Measurements from ENCODE around the gene CNOT9. TPM values are rescaled to one million over a fixed set of nuclear protein-coding genes. Genes with fewer than 3 reads are reported as not detected.

Gene CNOT9
- total and polyA plus RNA-seq, 4 donors = 10.5 to 24.4 (median 14.8) TPM

DNA sequence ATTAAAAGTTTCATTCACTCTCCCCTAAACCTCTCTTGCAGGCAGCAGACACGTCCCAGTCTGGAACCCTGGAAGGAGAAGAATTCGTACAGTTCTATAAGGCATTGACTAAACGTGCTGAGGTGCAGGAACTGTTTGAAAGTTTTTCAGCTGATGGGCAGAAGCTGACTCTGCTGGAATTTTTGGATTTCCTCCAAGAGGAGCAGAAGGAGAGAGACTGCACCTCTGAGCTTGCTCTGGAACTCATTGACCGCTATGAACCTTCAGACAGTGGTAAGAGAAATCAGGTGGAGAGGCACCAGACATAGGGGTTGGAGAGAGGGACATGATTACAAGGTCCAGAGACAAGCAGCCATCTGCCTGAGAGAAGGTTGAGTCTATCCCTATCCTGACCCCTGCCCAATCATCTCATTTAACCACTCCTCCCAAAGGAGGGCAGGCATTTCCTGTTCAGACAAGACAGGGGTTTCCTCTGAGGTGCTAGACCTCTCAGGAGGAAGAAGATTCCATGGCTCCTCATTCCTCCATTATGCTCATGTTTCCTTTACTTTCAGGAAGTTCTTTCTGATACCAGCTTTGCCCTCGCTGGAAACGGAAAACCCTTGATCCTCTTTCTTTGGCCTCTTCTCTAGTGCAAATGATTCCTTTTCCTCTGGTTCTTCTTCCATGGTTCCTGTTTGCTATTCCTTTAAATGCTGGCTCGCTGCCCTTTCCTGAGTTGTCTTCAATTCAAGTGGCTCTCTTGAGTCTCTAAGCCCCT, 54.1 kb downstream of the CNOT9 start:
- no peaks in the 10 kb centered on the region for H3K4me1 ChIP-seq (ENCODE audit: control insufficient read depth in 4 of 4, insufficient read depth in 4 of 4, low read length in 3 of 4)
- no peak overlapping the region for H3K4me3 ChIP-seq (ENCODE audit: low read depth in 1 of 3, low read length in 3 of 3)
- H3K9ac ChIP-seq (ENCODE audit: low read depth in 1 of 2, low read length in 2 of 2) = no peak overlapping the region
- no peaks in the 10 kb centered on the region for H3K9me3 ChIP-seq (ENCODE audit: control insufficient read depth in 4 of 4, low read length in 3 of 4)
- H3K27ac ChIP-seq (ENCODE audit: low read depth in 1 of 2, low read length in 2 of 2) = no peak overlapping the region
- TF ChIP-seq FOXA1 (IDR thresholded peaks at IDR 0.05) (no peak), YY1 (IDR thresholded peaks at IDR 0.05) (no peak), RXRA (IDR thresholded peaks at IDR 0.05) (no peak), JUND (IDR thresholded peaks at IDR 0.05) (no peak), HNF4G (IDR thresholded peaks at IDR 0.05) (no peak), HNF4A (conservative IDR thresholded peaks at IDR 0.05) (no peak), RAD21 (IDR thresholded peaks at IDR 0.05) (no peak), NR2F2 (IDR thresholded peaks at IDR 0.05) (no peak), SP1 (IDR thresholded peaks at IDR 0.05) (no peak), GABPA (IDR thresholded peaks at IDR 0.05 in 1 of 2, conservative IDR thresholded peaks at IDR 0.05 in 1 of 2) (no peak), EGR1 (IDR thresholded peaks at IDR 0.05; ENCODE audit: low read depth in 2 of 2) (no peak), FOXA2 (IDR thresholded peaks at IDR 0.05) (no peak), TAF1 (conservative IDR thresholded peaks at IDR 0.05) (no peak)
- TF ChIP-seq, protein P1, sequence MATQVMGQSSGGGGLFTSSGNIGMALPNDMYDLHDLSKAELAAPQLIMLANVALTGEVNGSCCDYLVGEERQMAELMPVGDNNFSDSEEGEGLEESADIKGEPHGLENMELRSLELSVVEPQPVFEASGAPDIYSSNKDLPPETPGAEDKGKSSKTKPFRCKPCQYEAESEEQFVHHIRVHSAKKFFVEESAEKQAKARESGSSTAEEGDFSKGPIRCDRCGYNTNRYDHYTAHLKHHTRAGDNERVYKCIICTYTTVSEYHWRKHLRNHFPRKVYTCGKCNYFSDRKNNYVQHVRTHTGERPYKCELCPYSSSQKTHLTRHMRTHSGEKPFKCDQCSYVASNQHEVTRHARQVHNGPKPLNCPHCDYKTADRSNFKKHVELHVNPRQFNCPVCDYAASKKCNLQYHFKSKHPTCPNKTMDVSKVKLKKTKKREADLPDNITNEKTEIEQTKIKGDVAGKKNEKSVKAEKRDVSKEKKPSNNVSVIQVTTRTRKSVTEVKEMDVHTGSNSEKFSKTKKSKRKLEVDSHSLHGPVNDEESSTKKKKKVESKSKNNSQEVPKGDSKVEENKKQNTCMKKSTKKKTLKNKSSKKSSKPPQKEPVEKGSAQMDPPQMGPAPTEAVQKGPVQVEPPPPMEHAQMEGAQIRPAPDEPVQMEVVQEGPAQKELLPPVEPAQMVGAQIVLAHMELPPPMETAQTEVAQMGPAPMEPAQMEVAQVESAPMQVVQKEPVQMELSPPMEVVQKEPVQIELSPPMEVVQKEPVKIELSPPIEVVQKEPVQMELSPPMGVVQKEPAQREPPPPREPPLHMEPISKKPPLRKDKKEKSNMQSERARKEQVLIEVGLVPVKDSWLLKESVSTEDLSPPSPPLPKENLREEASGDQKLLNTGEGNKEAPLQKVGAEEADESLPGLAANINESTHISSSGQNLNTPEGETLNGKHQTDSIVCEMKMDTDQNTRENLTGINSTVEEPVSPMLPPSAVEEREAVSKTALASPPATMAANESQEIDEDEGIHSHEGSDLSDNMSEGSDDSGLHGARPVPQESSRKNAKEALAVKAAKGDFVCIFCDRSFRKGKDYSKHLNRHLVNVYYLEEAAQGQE (IDR thresholded peaks at IDR 0.05) = no peak
- TF ChIP-seq, protein P2, sequence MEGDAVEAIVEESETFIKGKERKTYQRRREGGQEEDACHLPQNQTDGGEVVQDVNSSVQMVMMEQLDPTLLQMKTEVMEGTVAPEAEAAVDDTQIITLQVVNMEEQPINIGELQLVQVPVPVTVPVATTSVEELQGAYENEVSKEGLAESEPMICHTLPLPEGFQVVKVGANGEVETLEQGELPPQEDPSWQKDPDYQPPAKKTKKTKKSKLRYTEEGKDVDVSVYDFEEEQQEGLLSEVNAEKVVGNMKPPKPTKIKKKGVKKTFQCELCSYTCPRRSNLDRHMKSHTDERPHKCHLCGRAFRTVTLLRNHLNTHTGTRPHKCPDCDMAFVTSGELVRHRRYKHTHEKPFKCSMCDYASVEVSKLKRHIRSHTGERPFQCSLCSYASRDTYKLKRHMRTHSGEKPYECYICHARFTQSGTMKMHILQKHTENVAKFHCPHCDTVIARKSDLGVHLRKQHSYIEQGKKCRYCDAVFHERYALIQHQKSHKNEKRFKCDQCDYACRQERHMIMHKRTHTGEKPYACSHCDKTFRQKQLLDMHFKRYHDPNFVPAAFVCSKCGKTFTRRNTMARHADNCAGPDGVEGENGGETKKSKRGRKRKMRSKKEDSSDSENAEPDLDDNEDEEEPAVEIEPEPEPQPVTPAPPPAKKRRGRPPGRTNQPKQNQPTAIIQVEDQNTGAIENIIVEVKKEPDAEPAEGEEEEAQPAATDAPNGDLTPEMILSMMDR (IDR thresholded peaks at IDR 0.05; ENCODE audit: low read depth, low read length, missing input control) = no peak
- TF ChIP-seq, protein P3, sequence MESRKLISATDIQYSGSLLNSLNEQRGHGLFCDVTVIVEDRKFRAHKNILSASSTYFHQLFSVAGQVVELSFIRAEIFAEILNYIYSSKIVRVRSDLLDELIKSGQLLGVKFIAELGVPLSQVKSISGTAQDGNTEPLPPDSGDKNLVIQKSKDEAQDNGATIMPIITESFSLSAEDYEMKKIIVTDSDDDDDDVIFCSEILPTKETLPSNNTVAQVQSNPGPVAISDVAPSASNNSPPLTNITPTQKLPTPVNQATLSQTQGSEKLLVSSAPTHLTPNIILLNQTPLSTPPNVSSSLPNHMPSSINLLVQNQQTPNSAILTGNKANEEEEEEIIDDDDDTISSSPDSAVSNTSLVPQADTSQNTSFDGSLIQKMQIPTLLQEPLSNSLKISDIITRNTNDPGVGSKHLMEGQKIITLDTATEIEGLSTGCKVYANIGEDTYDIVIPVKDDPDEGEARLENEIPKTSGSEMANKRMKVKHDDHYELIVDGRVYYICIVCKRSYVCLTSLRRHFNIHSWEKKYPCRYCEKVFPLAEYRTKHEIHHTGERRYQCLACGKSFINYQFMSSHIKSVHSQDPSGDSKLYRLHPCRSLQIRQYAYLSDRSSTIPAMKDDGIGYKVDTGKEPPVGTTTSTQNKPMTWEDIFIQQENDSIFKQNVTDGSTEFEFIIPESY (IDR thresholded peaks at IDR 0.05) = no peak
- TF ChIP-seq, protein P4, sequence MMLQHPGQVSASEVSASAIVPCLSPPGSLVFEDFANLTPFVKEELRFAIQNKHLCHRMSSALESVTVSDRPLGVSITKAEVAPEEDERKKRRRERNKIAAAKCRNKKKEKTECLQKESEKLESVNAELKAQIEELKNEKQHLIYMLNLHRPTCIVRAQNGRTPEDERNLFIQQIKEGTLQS (IDR thresholded peaks at IDR 0.05) = no peak
- TF ChIP-seq, protein P5, sequence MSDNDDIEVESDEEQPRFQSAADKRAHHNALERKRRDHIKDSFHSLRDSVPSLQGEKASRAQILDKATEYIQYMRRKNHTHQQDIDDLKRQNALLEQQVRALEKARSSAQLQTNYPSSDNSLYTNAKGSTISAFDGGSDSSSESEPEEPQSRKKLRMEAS (IDR thresholded peaks at IDR 0.05) = no peak
- H3K27me3 ChIP-seq (ENCODE audit: control insufficient read depth in 4 of 4, insufficient read depth in 4 of 4, low read length in 3 of 4) = no peaks in the 10 kb centered on the region
- no peak for DNase-seq (ENCODE audit: low spot score)
- H3K36me3 ChIP-seq (ENCODE audit: control insufficient read depth in 4 of 4, insufficient read depth in 3 of 4, low read depth in 1 of 4, low read length in 3 of 4) = no peaks in the 10 kb centered on the region
- WGBS = 68% methylated on average over 7 of the region's 7 CpGs
